SK-N-SH treated with all-trans-retinoic acid at 6 μM for 48 hours (cell line): ENCODE results near the gene CRACR2A.

Experiments
- ARNTL ChIP-seq: fragments of 450-650 bp; formaldehyde crosslinking; IDR thresholded peaks from 2 replicates; pipeline ENCODE4 v1.5.0; 2020; ENCODE audit warnings: low read depth, mild to moderate bottlenecking, moderate library complexity, borderline replicate concordance
- BACH2 ChIP-seq: fragments of 250-450 bp; sonication (Bioruptor Pico); IDR thresholded peaks from 2 replicates; pipeline ENCODE4 v1.9.0; 2021; ENCODE audit warnings: mild to moderate bottlenecking, borderline replicate concordance
- CSDC2 ChIP-seq: fragments of 250-450 bp; sonication (Bioruptor Pico); IDR thresholded peaks from 2 replicates; pipeline ENCODE4 v1.5.0; 2020; ENCODE audit warnings: mild to moderate bottlenecking, moderate library complexity
- GLIS3 ChIP-seq: fragments of 250-450 bp; sonication (Bioruptor Pico); IDR thresholded peaks from 2 replicates; pipeline ENCODE4 v1.5.0; 2020; ENCODE audit warnings: mild to moderate bottlenecking, moderate library complexity
- ISL1 ChIP-seq: fragments of 250-450 bp; sonication (Bioruptor Pico); IDR thresholded peaks from 2 replicates; pipeline ENCODE4 v2.1.2; 2022; ENCODE audit warnings: mild to moderate bottlenecking, moderate library complexity
- PPARA ChIP-seq: fragments of 250-450 bp; sonication (Bioruptor Pico); IDR thresholded peaks from 2 replicates; pipeline ENCODE4 v1.5.0; 2020; ENCODE audit warnings: mild to moderate bottlenecking, borderline replicate concordance
- RARB ChIP-seq: fragments of 250-450 bp; sonication (Bioruptor Pico); IDR thresholded peaks from 2 replicates; pipeline ENCODE4 v1.8.0; 2021; ENCODE audit warnings: mild to moderate bottlenecking, moderate library complexity
- TOX ChIP-seq: fragments of 250-450 bp; sonication (Bioruptor Pico); IDR thresholded peaks from 2 replicates; pipeline ENCODE4 v1.8.0; 2021; ENCODE audit warnings: mild to moderate bottlenecking, moderate library complexity, borderline replicate concordance
- ZFP3 ChIP-seq: fragments of 250-450 bp; sonication (Bioruptor Pico); IDR thresholded peaks from 2 replicates; pipeline ENCODE4 v1.5.0; 2020; ENCODE audit warnings: mild to moderate bottlenecking, moderate library complexity
- ZFP30 ChIP-seq: fragments of 450-650 bp; formaldehyde crosslinking; IDR thresholded peaks from 2 replicates; pipeline ENCODE4 v1.5.0; 2022; ENCODE audit warnings: mild to moderate bottlenecking, moderate library complexity
- ZNF8 ChIP-seq: fragments of 450-650 bp; formaldehyde crosslinking; IDR thresholded peaks from 2 replicates; pipeline ENCODE4 v1.5.0; 2020; ENCODE audit warnings: mild to moderate bottlenecking, moderate library complexity
- TF ChIP-seq, protein P1 (sequence below): fragments of 250-450 bp; sonication (Bioruptor Pico); IDR thresholded peaks from 2 replicates; pipeline ENCODE4 v1.8.0; 2020; ENCODE audit warnings: mild to moderate bottlenecking, moderate library complexity, borderline replicate concordance
- TF ChIP-seq, protein P2 (sequence below): fragments of 250-450 bp; sonication (Bioruptor Pico); IDR thresholded peaks from 2 replicates; pipeline ENCODE4 v1.5.0; 2020; ENCODE audit warnings: mild to moderate bottlenecking, moderate library complexity
- TF ChIP-seq, protein P3 (sequence below): fragments of 250-450 bp; sonication (Bioruptor Pico); IDR thresholded peaks from 2 replicates; pipeline ENCODE4 v1.5.1; 2020; ENCODE audit warnings: low read depth, mild to moderate bottlenecking, moderate library complexity

DNA sequence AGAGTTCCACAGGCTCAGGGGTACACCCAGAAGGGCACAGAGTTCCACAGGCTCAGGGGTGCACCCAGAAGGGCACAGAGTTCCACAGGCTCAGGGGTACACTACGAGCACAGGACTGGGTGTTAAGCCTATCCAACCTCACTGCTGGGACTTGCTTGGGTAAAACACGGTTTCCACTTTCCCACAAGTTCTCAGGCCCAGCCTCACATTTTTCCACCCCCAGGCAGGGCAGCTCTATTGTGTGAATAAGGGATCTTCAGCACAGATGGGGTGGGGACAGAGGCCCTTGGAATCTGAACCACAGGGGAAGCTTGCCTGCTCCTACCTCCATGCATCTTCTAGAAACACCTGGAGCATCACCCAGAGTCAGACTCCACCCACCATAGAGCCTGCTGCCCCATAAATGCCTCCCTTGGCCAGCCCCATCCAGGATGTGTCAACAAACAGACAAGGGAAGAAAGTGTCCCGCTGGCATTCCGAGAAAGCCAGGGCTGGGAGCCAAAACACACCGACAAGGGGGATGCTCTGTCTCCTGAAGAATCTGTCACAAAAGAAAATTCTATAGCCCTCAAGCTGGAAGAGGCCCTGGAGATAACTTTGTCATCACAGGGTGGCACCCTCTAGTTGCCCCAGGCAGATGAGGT lies 4.8 kb downstream of the CRACR2A start:
- TF ChIP-seq, protein P1, sequence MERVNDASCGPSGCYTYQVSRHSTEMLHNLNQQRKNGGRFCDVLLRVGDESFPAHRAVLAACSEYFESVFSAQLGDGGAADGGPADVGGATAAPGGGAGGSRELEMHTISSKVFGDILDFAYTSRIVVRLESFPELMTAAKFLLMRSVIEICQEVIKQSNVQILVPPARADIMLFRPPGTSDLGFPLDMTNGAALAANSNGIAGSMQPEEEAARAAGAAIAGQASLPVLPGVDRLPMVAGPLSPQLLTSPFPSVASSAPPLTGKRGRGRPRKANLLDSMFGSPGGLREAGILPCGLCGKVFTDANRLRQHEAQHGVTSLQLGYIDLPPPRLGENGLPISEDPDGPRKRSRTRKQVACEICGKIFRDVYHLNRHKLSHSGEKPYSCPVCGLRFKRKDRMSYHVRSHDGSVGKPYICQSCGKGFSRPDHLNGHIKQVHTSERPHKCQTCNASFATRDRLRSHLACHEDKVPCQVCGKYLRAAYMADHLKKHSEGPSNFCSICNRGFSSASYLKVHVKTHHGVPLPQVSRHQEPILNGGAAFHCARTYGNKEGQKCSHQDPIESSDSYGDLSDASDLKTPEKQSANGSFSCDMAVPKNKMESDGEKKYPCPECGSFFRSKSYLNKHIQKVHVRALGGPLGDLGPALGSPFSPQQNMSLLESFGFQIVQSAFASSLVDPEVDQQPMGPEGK (CRISPR knock-in tag), result no peak
- no peak for TF ChIP-seq ZFP3 (CRISPR knock-in tag)
- no peak for TF ChIP-seq ZNF8
- no peak for TF ChIP-seq RARB (CRISPR knock-in tag)
- TF ChIP-seq ZFP30 (CRISPR knock-in tag), result no peak
- TF ChIP-seq GLIS3, result no peak
- no peak for TF ChIP-seq PPARA (CRISPR knock-in tag)
- TF ChIP-seq, protein P2, sequence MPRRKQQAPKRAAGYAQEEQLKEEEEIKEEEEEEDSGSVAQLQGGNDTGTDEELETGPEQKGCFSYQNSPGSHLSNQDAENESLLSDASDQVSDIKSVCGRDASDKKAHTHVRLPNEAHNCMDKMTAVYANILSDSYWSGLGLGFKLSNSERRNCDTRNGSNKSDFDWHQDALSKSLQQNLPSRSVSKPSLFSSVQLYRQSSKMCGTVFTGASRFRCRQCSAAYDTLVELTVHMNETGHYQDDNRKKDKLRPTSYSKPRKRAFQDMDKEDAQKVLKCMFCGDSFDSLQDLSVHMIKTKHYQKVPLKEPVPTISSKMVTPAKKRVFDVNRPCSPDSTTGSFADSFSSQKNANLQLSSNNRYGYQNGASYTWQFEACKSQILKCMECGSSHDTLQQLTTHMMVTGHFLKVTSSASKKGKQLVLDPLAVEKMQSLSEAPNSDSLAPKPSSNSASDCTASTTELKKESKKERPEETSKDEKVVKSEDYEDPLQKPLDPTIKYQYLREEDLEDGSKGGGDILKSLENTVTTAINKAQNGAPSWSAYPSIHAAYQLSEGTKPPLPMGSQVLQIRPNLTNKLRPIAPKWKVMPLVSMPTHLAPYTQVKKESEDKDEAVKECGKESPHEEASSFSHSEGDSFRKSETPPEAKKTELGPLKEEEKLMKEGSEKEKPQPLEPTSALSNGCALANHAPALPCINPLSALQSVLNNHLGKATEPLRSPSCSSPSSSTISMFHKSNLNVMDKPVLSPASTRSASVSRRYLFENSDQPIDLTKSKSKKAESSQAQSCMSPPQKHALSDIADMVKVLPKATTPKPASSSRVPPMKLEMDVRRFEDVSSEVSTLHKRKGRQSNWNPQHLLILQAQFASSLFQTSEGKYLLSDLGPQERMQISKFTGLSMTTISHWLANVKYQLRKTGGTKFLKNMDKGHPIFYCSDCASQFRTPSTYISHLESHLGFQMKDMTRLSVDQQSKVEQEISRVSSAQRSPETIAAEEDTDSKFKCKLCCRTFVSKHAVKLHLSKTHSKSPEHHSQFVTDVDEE (CRISPR knock-in tag), result no peak
- TF ChIP-seq, protein P3, sequence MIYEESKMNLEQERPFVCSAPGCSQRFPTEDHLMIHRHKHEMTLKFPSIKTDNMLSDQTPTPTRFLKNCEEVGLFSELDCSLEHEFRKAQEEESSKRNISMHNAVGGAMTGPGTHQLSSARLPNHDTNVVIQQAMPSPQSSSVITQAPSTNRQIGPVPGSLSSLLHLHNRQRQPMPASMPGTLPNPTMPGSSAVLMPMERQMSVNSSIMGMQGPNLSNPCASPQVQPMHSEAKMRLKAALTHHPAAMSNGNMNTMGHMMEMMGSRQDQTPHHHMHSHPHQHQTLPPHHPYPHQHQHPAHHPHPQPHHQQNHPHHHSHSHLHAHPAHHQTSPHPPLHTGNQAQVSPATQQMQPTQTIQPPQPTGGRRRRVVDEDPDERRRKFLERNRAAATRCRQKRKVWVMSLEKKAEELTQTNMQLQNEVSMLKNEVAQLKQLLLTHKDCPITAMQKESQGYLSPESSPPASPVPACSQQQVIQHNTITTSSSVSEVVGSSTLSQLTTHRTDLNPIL (CRISPR knock-in tag), result no peak
- no peak for TF ChIP-seq ISL1 (CRISPR knock-in tag)
- TF ChIP-seq TOX, result no peak
- TF ChIP-seq ARNTL (CRISPR knock-in tag), result no peak
- no peak for TF ChIP-seq CSDC2 (CRISPR knock-in tag)
- TF ChIP-seq BACH2, result no peak
